Tibial nerve (tissue), 4 donors: ENCODE results near the gene A3GALT2. TPM values are rescaled to one million over a fixed set of nuclear protein-coding genes. Genes with fewer than 3 reads are reported as not detected.

Source experiments
- DNase-seq, 2 donors: peaks; one replicate each; pipeline ENCODE4 v3.0.0-alpha.2; 2019; ENCODE audit warnings: low spot score in 2 of 2
- H3K27ac ChIP-seq, 4 donors: fragments of 200-600 bp; sonication (generic) in 3 of 4; one replicate each; pipeline ENCODE4 v1.5.1; 2017 to 2019; ENCODE audit warnings: mild to moderate bottlenecking in 1 of 4
- H3K27me3 ChIP-seq, 2 donors: fragments of 200-600 bp; sonication (generic) in 1 of 2; one replicate each; pipeline versions ENCODE4 v1.5.1 to v1.6.0; 2017 to 2019
- H3K36me3 ChIP-seq, 3 donors: fragments of 200-600 bp; sonication (generic); one replicate each; pipeline ENCODE4 v1.5.1; 2018 to 2019
- H3K4me1 ChIP-seq, 4 donors: fragments of 200-600 bp; sonication (generic) in 3 of 4; one replicate each; pipeline ENCODE4 v1.5.1; 2017 to 2019
- H3K4me3 ChIP-seq, 4 donors: fragments of 200-600 bp; sonication (generic) in 3 of 4; one replicate each; pipeline ENCODE4 v1.5.1; 2017 to 2019; ENCODE audit warnings: mild to moderate bottlenecking in 1 of 4, moderate library complexity in 1 of 4
- H3K9me3 ChIP-seq, 4 donors: fragments of 200-600 bp; sonication (generic) in 3 of 4; one replicate each; pipeline ENCODE4 v1.5.1; 2017 to 2019
- CTCF ChIP-seq, 5 experiments: fragments of 200-600 bp in 3 of 5; fragments of 450-650 bp in 2 of 5; sonication (generic) in 3 of 5; IDR thresholded peaks; one replicate each; pipeline ENCODE4 v1.5.1; 2016 to 2019; ENCODE audit warnings: antibody characterized with exemption in 5 of 5, mild to moderate bottlenecking in 3 of 5, moderate library complexity in 2 of 5
- EP300 ChIP-seq, 2 donors: sonication (generic); formaldehyde crosslinking; IDR thresholded peaks; one replicate each; pipeline ENCODE4 v1.6.1; 2017; ENCODE audit warnings: antibody characterized with exemption in 2 of 2, mild to moderate bottlenecking in 1 of 2
- POLR2A ChIP-seq, 2 donors: fragments of 450-650 bp; IDR thresholded peaks; one replicate each; pipeline ENCODE4 v1.6.1; 2017; ENCODE audit warnings: antibody characterized with exemption in 2 of 2, mild to moderate bottlenecking in 2 of 2, moderate library complexity in 2 of 2
- WGBS, 2 donors: methylation state at CpG; one replicate each; pipeline ENCODE4 v1.1.5; 2018; 5-methylcytosine and 5-hydroxymethylcytosine counted together
- total RNA-seq, 4 donors: library from RNA; depleted of rRNA; stranded (reverse); fragments of >200 nt; gene quantifications; one replicate each; pipeline ENCODE4 v1.1.0, GENCODE V29; 2016

Gene A3GALT2
- total RNA-seq, 4 donors from 2014 or later, result 0.42 to 0.66 TPM; not detected in 2

GRCh38 chr1:33363470-33363861, 42.6 kb upstream of the A3GALT2 start:
- Histone ChIP-seq H3K4me3 (no peak overlapping the region), H3K36me3 (peaks cover 0 to under 1% (median 0%) of the 10 kb centered on the region in 3 donors), H3K27ac (peak overlapping the region; percentile 61 to 89 (median 78)), H3K27me3 (no peaks in the 10 kb centered on the region), H3K4me1 (peaks cover 0 to 71% (median 44%) of the 10 kb centered on the region in 4 donors), H3K9me3 (no peaks in the 10 kb centered on the region)
- TF ChIP-seq CTCF (IDR thresholded peaks at IDR 0.05) (no peak), EP300 (IDR thresholded peaks at IDR 0.05) (peak in 1 of 2 donors; percentile 8), POLR2A (IDR thresholded peaks at IDR 0.05) (no peak)
- 33 to 60% methylated on average over 5 of the region's 5 CpGs for WGBS, 2 donors
- DNase-seq, result no peak

- TF ChIP-seq CTCF (IDR thresholded peaks at IDR 0.05) (no peak), POLR2A (IDR thresholded peaks at IDR 0.05) (no peak), EP300 (IDR thresholded peaks at IDR 0.05) (no peak)
- no peak for DNase-seq
- Histone ChIP-seq H3K36me3 (no peaks in the 10 kb centered on the region), H3K9me3 (no peaks in the 10 kb centered on the region), H3K27ac (peak overlapping the region; percentile 61 to 89 (median 78)), H3K4me3 (no peak overlapping the region), H3K27me3 (no peaks in the 10 kb centered on the region), H3K4me1 (peaks cover 0 to 68% (median 44%) of the 10 kb centered on the region in 4 donors)
- 42 to 45% methylated on average over 5 of the region's 5 CpGs for WGBS, 2 donors
Measured at GRCh38 chr1:33363021-33363420, 42.1 kb upstream of the A3GALT2 start.

GRCh38 chr1:33361532-33362235, 40.8 kb upstream of the A3GALT2 start:
- WGBS, 2 donors, result 66 to 77% methylated on average over 11 of the region's 11 CpGs
- H3K36me3 ChIP-seq, result no peaks in the 10 kb centered on the region
- H3K27me3 ChIP-seq, result no peaks in the 10 kb centered on the region
- no peak overlapping the region for H3K4me3 ChIP-seq
- TF ChIP-seq POLR2A (IDR thresholded peaks at IDR 0.05) (no peak), EP300 (IDR thresholded peaks at IDR 0.05) (peak in 1 of 2 donors; percentile 25)
- H3K9me3 ChIP-seq, result no peaks in the 10 kb centered on the region
- H3K4me1 ChIP-seq, result peaks cover 0 to 54% (median 35%) of the 10 kb centered on the region in 4 donors
- no peak for DNase-seq
- H3K27ac ChIP-seq, result peak overlapping the region in 2 of 4 donors; percentile 88 to 89

- WGBS, 2 donors, result 85 to 96% methylated on average over 1 of the region's 1 CpG
- no peak for TF ChIP-seq CTCF (IDR thresholded peaks at IDR 0.05)
- no peak for TF ChIP-seq EP300 (IDR thresholded peaks at IDR 0.05)
- TF ChIP-seq POLR2A (IDR thresholded peaks at IDR 0.05), result no peak
- Histone ChIP-seq H3K27ac (peak overlapping the region in 1 of 4 donors; percentile 88), H3K4me1 (peaks cover 0 to 41% (median 25%) of the 10 kb centered on the region in 4 donors), H3K9me3 (no peaks in the 10 kb centered on the region), H3K27me3 (no peaks in the 10 kb centered on the region), H3K4me3 (no peak overlapping the region), H3K36me3 (no peaks in the 10 kb centered on the region)
- no peak for DNase-seq
Measured at GRCh38 chr1:33360367-33360766, 39.5 kb upstream of the A3GALT2 start.

- no peak overlapping the region for H3K27ac ChIP-seq
- no peak for DNase-seq
- WGBS, 2 donors, result 88 to 94% methylated on average over 2 of the region's 2 CpGs
- peaks cover 0 to 3% (median 0%) of the 10 kb centered on the region in 3 donors for H3K36me3 ChIP-seq
- no peaks in the 10 kb centered on the region for H3K27me3 ChIP-seq
- TF ChIP-seq EP300 (IDR thresholded peaks at IDR 0.05) (no peak), POLR2A (IDR thresholded peaks at IDR 0.05) (no peak), CTCF (IDR thresholded peaks at IDR 0.05) (no peak)
- no peak overlapping the region for H3K4me3 ChIP-seq
- peaks cover 0 to 37% (median 20%) of the 10 kb centered on the region in 4 donors for H3K4me1 ChIP-seq
- no peaks in the 10 kb centered on the region for H3K9me3 ChIP-seq
Measured at GRCh38 chr1:33359931-33360330, 39.0 kb upstream of the A3GALT2 start.
